ENCODE measurements around the gene DOHH. TPM values are rescaled to one million over a fixed set of nuclear protein-coding genes. Genes with fewer than 3 reads are reported as not detected.

Gene DOHH
- total RNA-seq, 1 experiment from 2014 or later, result 22.3 TPM

GRCh38 chr19:3492919-3493318, 7.6 kb downstream of the DOHH start:
- H3K27ac ChIP-seq (ENCODE audit: low read depth, low read length, poor library complexity, severe bottlenecking), result no peak overlapping the region
- no peaks in the 10 kb centered on the region for H3K4me1 ChIP-seq (ENCODE audit: insufficient read depth, low read length, poor library complexity, severe bottlenecking)
- no peak for TF ChIP-seq EZH2 (IDR thresholded peaks at IDR 0.05; ENCODE audit: borderline replicate concordance, low read depth, low read length, poor library complexity, severe bottlenecking)
- no peak for TF ChIP-seq CTCF (conservative IDR thresholded peaks at IDR 0.05; ENCODE audit: low read depth, low read length)
- no peak for DNase-seq (ENCODE audit: low spot score)
- POLR2A ChIA-PET (ENCODE audit: low non-redundant PET), result no interaction called here
- H3K27me3 ChIP-seq (replicated peaks; ENCODE audit: insufficient read depth, low read depth, low read length, poor library complexity), result no peaks in the 10 kb centered on the region
- H3K9me3 ChIP-seq (ENCODE audit: low read depth, low read length, poor library complexity, severe bottlenecking), result no peaks in the 10 kb centered on the region
- intact Hi-C loops (cut with micrococcal nuclease; ENCODE audit: unreplicated experiment), result no loop called here
- no TSS peak for BruUV-seq (replicated peaks)
- peaks cover 30% of the 10 kb centered on the region for H3K36me3 ChIP-seq (ENCODE audit: insufficient read depth, low read length, poor library complexity, severe bottlenecking)
- no peak overlapping the region for H3K4me3 ChIP-seq (ENCODE audit: low read depth, low read length, poor library complexity, severe bottlenecking)
- CTCF ChIA-PET, result no interaction called here

GRCh38 chr19:3492131-3492839, 8.2 kb downstream of the DOHH start:
- no peak overlapping the region for H3K27ac ChIP-seq (ENCODE audit: low read depth, low read length, poor library complexity, severe bottlenecking)
- H3K27me3 ChIP-seq (replicated peaks; ENCODE audit: insufficient read depth, low read depth, low read length, poor library complexity), result no peaks in the 10 kb centered on the region
- peaks cover 27% of the 10 kb centered on the region for H3K36me3 ChIP-seq (ENCODE audit: insufficient read depth, low read length, poor library complexity, severe bottlenecking)
- no peak overlapping the region for H3K4me3 ChIP-seq (ENCODE audit: low read depth, low read length, poor library complexity, severe bottlenecking)
- POLR2A ChIA-PET (ENCODE audit: low non-redundant PET), result no interaction called here
- intact Hi-C loops (cut with micrococcal nuclease; ENCODE audit: unreplicated experiment), result no loop called here
- no peak for DNase-seq (ENCODE audit: low spot score)
- H3K4me1 ChIP-seq (ENCODE audit: insufficient read depth, low read length, poor library complexity, severe bottlenecking), result no peaks in the 10 kb centered on the region
- BruUV-seq (replicated peaks), result no TSS peak
- CTCF ChIA-PET, result no interaction called here
- TF ChIP-seq EZH2 (IDR thresholded peaks at IDR 0.05; ENCODE audit: borderline replicate concordance, low read depth, low read length, poor library complexity, severe bottlenecking) (no peak), CTCF (conservative IDR thresholded peaks at IDR 0.05; ENCODE audit: low read depth, low read length) (no peak)
- H3K9me3 ChIP-seq (ENCODE audit: low read depth, low read length, poor library complexity, severe bottlenecking), result no peaks in the 10 kb centered on the region

- Histone ChIP-seq H3K4me3 (ENCODE audit: low read depth, low read length, poor library complexity, severe bottlenecking) (no peak overlapping the region), H3K27me3 (replicated peaks; ENCODE audit: insufficient read depth, low read depth, low read length, poor library complexity) (no peaks in the 10 kb centered on the region), H3K4me1 (ENCODE audit: insufficient read depth, low read length, poor library complexity, severe bottlenecking) (no peaks in the 10 kb centered on the region), H3K27ac (ENCODE audit: low read depth, low read length, poor library complexity, severe bottlenecking) (no peak overlapping the region), H3K9me3 (ENCODE audit: low read depth, low read length, poor library complexity, severe bottlenecking) (no peaks in the 10 kb centered on the region), H3K36me3 (ENCODE audit: insufficient read depth, low read length, poor library complexity, severe bottlenecking) (peaks cover 27% of the 10 kb centered on the region)
- ChIA-PET CTCF (no interaction called here), POLR2A (ENCODE audit: low non-redundant PET) (no interaction called here)
- DNase-seq (ENCODE audit: low spot score), result no peak
- intact Hi-C loops (cut with micrococcal nuclease; ENCODE audit: unreplicated experiment), result no loop called here
- no peak for TF ChIP-seq EZH2 (IDR thresholded peaks at IDR 0.05; ENCODE audit: borderline replicate concordance, low read depth, low read length, poor library complexity, severe bottlenecking)
- no peak for TF ChIP-seq CTCF (conservative IDR thresholded peaks at IDR 0.05; ENCODE audit: low read depth, low read length)
- TSS peak; percentile 30 for BruUV-seq (replicated peaks)
These were observed 8.9 kb downstream of the DOHH start for GRCh38 chr19:3491396-3492119.

All from A673 (cell line).